Measurements from ENCODE around the gene RNF128. TPM values are rescaled to one million over a fixed set of nuclear protein-coding genes. Genes with fewer than 3 reads are reported as not detected.

Gene RNF128
- total RNA-seq, 1 donor from 2014 or later, result 14.9 TPM

DNA sequence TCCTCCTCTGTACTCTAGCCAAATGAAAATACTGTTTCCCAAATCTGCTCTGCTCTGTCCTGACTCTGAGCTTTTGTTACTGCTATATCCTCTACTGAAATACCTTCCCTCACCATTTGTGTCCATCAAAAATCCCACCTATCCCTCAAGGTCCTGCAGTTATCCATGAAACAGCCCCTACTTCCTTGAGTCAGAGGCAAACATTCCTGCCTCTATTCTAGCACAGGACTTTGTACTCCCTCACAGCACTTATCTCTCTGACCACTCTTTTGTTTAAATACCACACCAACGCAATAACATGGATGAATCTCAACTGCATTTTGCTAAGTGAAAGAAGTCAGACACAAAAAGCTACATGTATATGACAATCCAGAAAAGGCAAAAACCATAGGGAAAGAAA, 10.5 kb upstream of the RNF128 start:
- H3K4me1 Mint-ChIP-seq (ENCODE audit: low read depth, unreplicated experiment), result peaks cover 9% of the 10 kb centered on the region
- no peaks in the 10 kb centered on the region for H3K36me3 ChIP-seq (ENCODE audit: insufficient read depth, low read length)
- TF ChIP-seq, protein P1, sequence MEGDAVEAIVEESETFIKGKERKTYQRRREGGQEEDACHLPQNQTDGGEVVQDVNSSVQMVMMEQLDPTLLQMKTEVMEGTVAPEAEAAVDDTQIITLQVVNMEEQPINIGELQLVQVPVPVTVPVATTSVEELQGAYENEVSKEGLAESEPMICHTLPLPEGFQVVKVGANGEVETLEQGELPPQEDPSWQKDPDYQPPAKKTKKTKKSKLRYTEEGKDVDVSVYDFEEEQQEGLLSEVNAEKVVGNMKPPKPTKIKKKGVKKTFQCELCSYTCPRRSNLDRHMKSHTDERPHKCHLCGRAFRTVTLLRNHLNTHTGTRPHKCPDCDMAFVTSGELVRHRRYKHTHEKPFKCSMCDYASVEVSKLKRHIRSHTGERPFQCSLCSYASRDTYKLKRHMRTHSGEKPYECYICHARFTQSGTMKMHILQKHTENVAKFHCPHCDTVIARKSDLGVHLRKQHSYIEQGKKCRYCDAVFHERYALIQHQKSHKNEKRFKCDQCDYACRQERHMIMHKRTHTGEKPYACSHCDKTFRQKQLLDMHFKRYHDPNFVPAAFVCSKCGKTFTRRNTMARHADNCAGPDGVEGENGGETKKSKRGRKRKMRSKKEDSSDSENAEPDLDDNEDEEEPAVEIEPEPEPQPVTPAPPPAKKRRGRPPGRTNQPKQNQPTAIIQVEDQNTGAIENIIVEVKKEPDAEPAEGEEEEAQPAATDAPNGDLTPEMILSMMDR (IDR thresholded peaks at IDR 0.05; ENCODE audit: insufficient read depth, low read depth, low read length), result no peak
- TF ChIP-seq EZH2 (IDR thresholded peaks at IDR 0.05; ENCODE audit: insufficient read depth, low read length), result no peak
- H3K9me3 Mint-ChIP-seq (ENCODE audit: unreplicated experiment), result no peaks in the 10 kb centered on the region
- no peaks in the 10 kb centered on the region for H4K20me1 ChIP-seq (ENCODE audit: insufficient read depth, low read length)
- H3K4me2 ChIP-seq (ENCODE audit: low read length), result no peak overlapping the region
- no peaks in the 10 kb centered on the region for H3K36me3 Mint-ChIP-seq (ENCODE audit: low read depth, unreplicated experiment)
- no peak overlapping the region for H3K4me3 ChIP-seq (ENCODE audit: insufficient read depth, low read depth, low read length)
- no peaks in the 10 kb centered on the region for H3K27me3 ChIP-seq (ENCODE audit: insufficient read depth, low read length)
- H3K27me3 Mint-ChIP-seq (ENCODE audit: low read depth, unreplicated experiment), result no peaks in the 10 kb centered on the region
- H3K79me2 ChIP-seq (ENCODE audit: insufficient read depth, low read length), result no peaks in the 10 kb centered on the region
- FAIRE-seq (no peak), DNase-seq (ENCODE audit: low read depth) (no peak)
- H3K4me1 ChIP-seq (ENCODE audit: insufficient read depth, low read length), result peaks cover 1% of the 10 kb centered on the region
- no peak overlapping the region for H3K9ac ChIP-seq (ENCODE audit: low read length)
- no peak overlapping the region for H3K27ac ChIP-seq (ENCODE audit: low read depth, low read length)
- no peak overlapping the region for H3K4me3 Mint-ChIP-seq (ENCODE audit: unreplicated experiment)
- H3K27ac Mint-ChIP-seq (ENCODE audit: unreplicated experiment), result no peak overlapping the region
- no peak overlapping the region for H2AFZ ChIP-seq (ENCODE audit: low read depth, low read length)
- no peaks in the 10 kb centered on the region for H3K9me3 ChIP-seq (ENCODE audit: insufficient read depth, low read depth, low read length)

DNA sequence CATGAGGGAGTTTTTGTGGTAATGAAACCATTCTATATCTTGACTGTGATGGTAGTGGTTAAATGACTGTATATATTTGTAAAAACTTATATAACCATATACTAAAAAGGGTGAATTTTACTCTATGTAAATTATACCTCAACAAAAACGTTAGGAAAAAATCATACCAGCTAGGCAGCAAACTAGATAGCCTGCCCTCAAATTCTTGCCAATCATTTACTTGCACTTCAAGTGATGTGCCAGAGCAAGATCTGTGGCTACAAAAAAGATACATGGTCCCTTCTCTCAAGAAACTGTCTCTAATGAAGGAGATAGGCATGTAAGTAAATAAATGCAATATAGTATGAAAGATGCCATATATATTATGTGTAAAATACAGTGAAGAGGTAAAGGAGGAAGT, 10.0 kb upstream of the RNF128 start:
- Histone ChIP-seq H3K79me2 (ENCODE audit: insufficient read depth, low read length) (no peaks in the 10 kb centered on the region), H3K4me1 (ENCODE audit: insufficient read depth, low read length) (no peaks in the 10 kb centered on the region), H3K36me3 (ENCODE audit: insufficient read depth, low read length) (no peaks in the 10 kb centered on the region), H3K27ac (ENCODE audit: low read depth, low read length) (no peak overlapping the region), H2AFZ (ENCODE audit: low read depth, low read length) (no peak overlapping the region), H4K20me1 (ENCODE audit: insufficient read depth, low read length) (no peaks in the 10 kb centered on the region), H3K9me3 (ENCODE audit: insufficient read depth, low read depth, low read length) (no peaks in the 10 kb centered on the region), H3K9ac (ENCODE audit: low read length) (no peak overlapping the region), H3K27me3 (ENCODE audit: insufficient read depth, low read length) (no peaks in the 10 kb centered on the region), H3K4me3 (ENCODE audit: insufficient read depth, low read depth, low read length) (no peak overlapping the region), H3K4me2 (ENCODE audit: low read length) (no peak overlapping the region)
- Mint-ChIP-seq H3K9me3 (ENCODE audit: unreplicated experiment) (no peaks in the 10 kb centered on the region), H3K27ac (ENCODE audit: unreplicated experiment) (no peak overlapping the region), H3K27me3 (ENCODE audit: low read depth, unreplicated experiment) (no peaks in the 10 kb centered on the region), H3K4me3 (ENCODE audit: unreplicated experiment) (no peak overlapping the region), H3K4me1 (ENCODE audit: low read depth, unreplicated experiment) (peaks cover 6% of the 10 kb centered on the region), H3K36me3 (ENCODE audit: low read depth, unreplicated experiment) (no peaks in the 10 kb centered on the region)
- FAIRE-seq, result no peak
- no peak for DNase-seq (ENCODE audit: low read depth)
- TF ChIP-seq, protein P1 (IDR thresholded peaks at IDR 0.05; ENCODE audit: insufficient read depth, low read depth, low read length), result no peak
- TF ChIP-seq EZH2 (IDR thresholded peaks at IDR 0.05; ENCODE audit: insufficient read depth, low read length), result no peak

DNA sequence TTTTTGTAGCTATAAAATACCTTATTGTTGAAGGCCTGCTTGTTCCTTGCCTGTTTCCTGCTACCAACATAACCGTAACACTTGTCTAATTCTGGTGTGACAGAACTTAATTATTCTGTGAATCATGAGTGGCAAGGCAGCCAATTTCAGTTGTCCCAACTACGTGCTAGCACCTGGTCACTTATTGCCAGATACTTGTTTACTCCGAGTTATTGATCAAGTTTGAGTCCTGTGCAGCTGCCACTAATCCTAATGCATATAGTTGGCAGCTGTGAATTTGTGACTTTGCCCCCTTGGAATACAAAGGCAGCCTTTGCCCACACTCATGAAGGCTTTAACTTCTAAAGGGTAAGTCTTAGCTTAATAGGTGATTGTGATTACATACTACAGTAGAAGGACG, 7.8 kb upstream of the RNF128 start:
- H3K27me3 ChIP-seq (ENCODE audit: insufficient read depth, low read length), result no peaks in the 10 kb centered on the region
- DNase-seq (ENCODE audit: low read depth) (no peak), FAIRE-seq (no peak)
- no peak overlapping the region for H2AFZ ChIP-seq (ENCODE audit: low read depth, low read length)
- H3K27ac ChIP-seq (ENCODE audit: low read depth, low read length), result no peak overlapping the region
- H3K9me3 ChIP-seq (ENCODE audit: insufficient read depth, low read depth, low read length), result no peaks in the 10 kb centered on the region
- TF ChIP-seq, protein P1 (IDR thresholded peaks at IDR 0.05; ENCODE audit: insufficient read depth, low read depth, low read length), result no peak
- TF ChIP-seq EZH2 (IDR thresholded peaks at IDR 0.05; ENCODE audit: insufficient read depth, low read length), result no peak
- peaks cover under 1% of the 10 kb centered on the region for H3K9me3 Mint-ChIP-seq (ENCODE audit: unreplicated experiment)
- H3K79me2 ChIP-seq (ENCODE audit: insufficient read depth, low read length), result no peaks in the 10 kb centered on the region
- H3K27me3 Mint-ChIP-seq (ENCODE audit: low read depth, unreplicated experiment), result peaks cover 3% of the 10 kb centered on the region
- H3K4me1 ChIP-seq (ENCODE audit: insufficient read depth, low read length), result no peaks in the 10 kb centered on the region
- H3K4me2 ChIP-seq (ENCODE audit: low read length), result no peak overlapping the region
- no peak overlapping the region for H3K9ac ChIP-seq (ENCODE audit: low read length)
- no peaks in the 10 kb centered on the region for H3K36me3 ChIP-seq (ENCODE audit: insufficient read depth, low read length)
- no peaks in the 10 kb centered on the region for H4K20me1 ChIP-seq (ENCODE audit: insufficient read depth, low read length)
- no peaks in the 10 kb centered on the region for H3K36me3 Mint-ChIP-seq (ENCODE audit: low read depth, unreplicated experiment)
- peaks cover 3% of the 10 kb centered on the region for H3K4me1 Mint-ChIP-seq (ENCODE audit: low read depth, unreplicated experiment)
- no peak overlapping the region for H3K4me3 Mint-ChIP-seq (ENCODE audit: unreplicated experiment)
- no peak overlapping the region for H3K27ac Mint-ChIP-seq (ENCODE audit: unreplicated experiment)
- H3K4me3 ChIP-seq (ENCODE audit: insufficient read depth, low read depth, low read length), result no peak overlapping the region

Data from astrocyte (in vitro differentiated cells and primary cell).